Measurements from ENCODE around the gene THNSL1.
A peak's percentile ranks its signal among the peaks of the same experiment; 100 is the strongest.

Gene THNSL1

GRCh38 chr10:24988831-24989640 lies 27.4 kb upstream of the THNSL1 start:
- Histone ChIP-seq H3K27ac (ENCODE audit: extremely low read depth, low read depth, low read length) (no peak overlapping the region), H3K9me3 (ENCODE audit: control insufficient read depth, insufficient read depth, low read depth, low read length) (no peaks in the 10 kb centered on the region), H3K4me3 (ENCODE audit: low read depth, low read length) (no peak overlapping the region), H3K4me1 (ENCODE audit: control insufficient read depth, insufficient read depth, low read length) (no peaks in the 10 kb centered on the region), H3K36me3 (ENCODE audit: control insufficient read depth in 2 of 2, insufficient read depth in 1 of 2, low read length in 2 of 2) (no peaks in the 10 kb centered on the region)
- ChIA-PET CTCF (interaction anchor here (0.6 to 2.4 kb wide), 4 partner anchors 9 to 372 kb away, joined by 3 to 12 read pairs (median 4); no protein-coding TSS in a partner anchor), POLR2A (no interaction called here)
- TF ChIP-seq ZNF18 (tag by site-specific recombination; IDR thresholded peaks at IDR 0.05): no peak
- TF ChIP-seq, protein P1, sequence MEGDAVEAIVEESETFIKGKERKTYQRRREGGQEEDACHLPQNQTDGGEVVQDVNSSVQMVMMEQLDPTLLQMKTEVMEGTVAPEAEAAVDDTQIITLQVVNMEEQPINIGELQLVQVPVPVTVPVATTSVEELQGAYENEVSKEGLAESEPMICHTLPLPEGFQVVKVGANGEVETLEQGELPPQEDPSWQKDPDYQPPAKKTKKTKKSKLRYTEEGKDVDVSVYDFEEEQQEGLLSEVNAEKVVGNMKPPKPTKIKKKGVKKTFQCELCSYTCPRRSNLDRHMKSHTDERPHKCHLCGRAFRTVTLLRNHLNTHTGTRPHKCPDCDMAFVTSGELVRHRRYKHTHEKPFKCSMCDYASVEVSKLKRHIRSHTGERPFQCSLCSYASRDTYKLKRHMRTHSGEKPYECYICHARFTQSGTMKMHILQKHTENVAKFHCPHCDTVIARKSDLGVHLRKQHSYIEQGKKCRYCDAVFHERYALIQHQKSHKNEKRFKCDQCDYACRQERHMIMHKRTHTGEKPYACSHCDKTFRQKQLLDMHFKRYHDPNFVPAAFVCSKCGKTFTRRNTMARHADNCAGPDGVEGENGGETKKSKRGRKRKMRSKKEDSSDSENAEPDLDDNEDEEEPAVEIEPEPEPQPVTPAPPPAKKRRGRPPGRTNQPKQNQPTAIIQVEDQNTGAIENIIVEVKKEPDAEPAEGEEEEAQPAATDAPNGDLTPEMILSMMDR (tag by site-specific recombination; IDR thresholded peaks at IDR 0.05): no peak
- TF ChIP-seq IKZF3 (tag by site-specific recombination; IDR thresholded peaks at IDR 0.05): no peak
- peak; percentile 57; the same call in 1 of the 2 replicates for TF ChIP-seq ZBTB17 (tag by site-specific recombination; IDR thresholded peaks at IDR 0.05)
- TF ChIP-seq RBAK (tag by site-specific recombination; IDR thresholded peaks at IDR 0.05): no peak

- H3K9me3 ChIP-seq (ENCODE audit: control insufficient read depth, insufficient read depth, low read depth, low read length): no peaks in the 10 kb centered on the region
- no peak overlapping the region for H3K27ac ChIP-seq (ENCODE audit: extremely low read depth, low read depth, low read length)
- POLR2A ChIA-PET: no interaction called here
- no peaks in the 10 kb centered on the region for H3K36me3 ChIP-seq (ENCODE audit: control insufficient read depth in 2 of 2, insufficient read depth in 1 of 2, low read length in 2 of 2)
- no peaks in the 10 kb centered on the region for H3K4me1 ChIP-seq (ENCODE audit: control insufficient read depth, insufficient read depth, low read length)
- H3K4me3 ChIP-seq (ENCODE audit: low read depth, low read length): no peak overlapping the region
- CTCF ChIA-PET: interaction anchor here (0.6 to 2.4 kb wide), 9 partner anchors 10 to 373 kb away, joined by 3 to 12 read pairs (median 3); no protein-coding TSS in a partner anchor
- no peak for TF ChIP-seq GLI4 (tag by site-specific recombination; IDR thresholded peaks at IDR 0.05)
- peak; percentile 45 for TF ChIP-seq ZNF654 (tag by site-specific recombination; IDR thresholded peaks at IDR 0.05; ENCODE audit: low read depth)
Observed at GRCh38 chr10:24989867-24990266, 26.5 kb upstream of the THNSL1 start.

GRCh38 chr10:24991298-24991697 lies 25.1 kb upstream of the THNSL1 start:
- H3K9me3 ChIP-seq (ENCODE audit: control insufficient read depth, insufficient read depth, low read depth, low read length): no peaks in the 10 kb centered on the region
- TF ChIP-seq ZNF114 (tag by site-specific recombination; IDR thresholded peaks at IDR 0.05) (no peak), ZNF133 (tag by site-specific recombination; IDR thresholded peaks at IDR 0.05) (peak; percentile 55; the same call in 1 of the 2 replicates)
- H3K4me3 ChIP-seq (ENCODE audit: low read depth, low read length): no peak overlapping the region
- H3K27ac ChIP-seq (ENCODE audit: extremely low read depth, low read depth, low read length): no peak overlapping the region
- no peaks in the 10 kb centered on the region for H3K36me3 ChIP-seq (ENCODE audit: control insufficient read depth in 2 of 2, insufficient read depth in 1 of 2, low read length in 2 of 2)
- CTCF ChIA-PET: interaction anchor here (1.0 to 2.4 kb wide), 2 partner anchors 90 to 530 kb away, joined by 3 to 12 read pairs; no protein-coding TSS in a partner anchor
- H3K4me1 ChIP-seq (ENCODE audit: control insufficient read depth, insufficient read depth, low read length): no peaks in the 10 kb centered on the region
- POLR2A ChIA-PET: no interaction called here

DNA sequence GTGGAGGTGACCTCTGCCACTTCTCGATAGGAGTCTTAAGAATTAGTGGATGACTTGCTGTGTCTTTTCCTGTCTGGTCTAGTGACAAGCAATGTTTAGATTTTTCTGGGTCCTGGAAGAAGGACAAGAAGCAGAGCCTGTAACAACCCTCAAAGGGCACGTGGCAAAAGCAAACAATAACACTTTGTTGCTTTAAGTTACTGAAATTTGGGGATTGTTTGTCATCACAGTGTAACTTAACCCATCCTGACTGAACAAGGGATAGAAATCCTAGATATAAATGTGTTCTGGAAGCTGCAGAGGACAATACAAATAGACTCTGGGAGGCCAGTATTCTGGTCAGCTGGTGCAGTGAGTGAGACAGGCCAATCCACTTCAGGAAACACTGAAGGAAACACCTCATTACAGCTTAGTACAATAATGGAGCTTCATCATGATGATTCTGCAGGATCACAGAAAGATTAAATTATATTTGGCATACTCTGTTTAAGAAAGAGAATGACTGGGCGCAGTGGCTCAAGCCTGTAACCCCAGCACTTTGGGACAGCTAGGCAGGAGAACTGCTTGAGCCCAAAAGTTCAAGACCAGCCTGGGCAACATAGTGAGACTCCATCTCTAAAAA lies 23.8 kb upstream of the THNSL1 start:
- H3K36me3 ChIP-seq (ENCODE audit: control insufficient read depth in 2 of 2, insufficient read depth in 1 of 2, low read length in 2 of 2): no peaks in the 10 kb centered on the region
- no peaks in the 10 kb centered on the region for H3K9me3 ChIP-seq (ENCODE audit: control insufficient read depth, insufficient read depth, low read depth, low read length)
- H3K4me3 ChIP-seq (ENCODE audit: low read depth, low read length): no peak overlapping the region
- H3K27ac ChIP-seq (ENCODE audit: extremely low read depth, low read depth, low read length): no peak overlapping the region
- ChIA-PET POLR2A (no interaction called here), CTCF (no interaction called here)
- TF ChIP-seq ZNF354C (tag by site-specific recombination; IDR thresholded peaks at IDR 0.05; ENCODE audit: borderline replicate concordance, low read depth) (no peak), ZNF324 (tag by site-specific recombination; IDR thresholded peaks at IDR 0.05) (no peak), ZNF335 (tag by site-specific recombination; conservative IDR thresholded peaks at IDR 0.05) (no peak)
- TF ChIP-seq, protein P2, sequence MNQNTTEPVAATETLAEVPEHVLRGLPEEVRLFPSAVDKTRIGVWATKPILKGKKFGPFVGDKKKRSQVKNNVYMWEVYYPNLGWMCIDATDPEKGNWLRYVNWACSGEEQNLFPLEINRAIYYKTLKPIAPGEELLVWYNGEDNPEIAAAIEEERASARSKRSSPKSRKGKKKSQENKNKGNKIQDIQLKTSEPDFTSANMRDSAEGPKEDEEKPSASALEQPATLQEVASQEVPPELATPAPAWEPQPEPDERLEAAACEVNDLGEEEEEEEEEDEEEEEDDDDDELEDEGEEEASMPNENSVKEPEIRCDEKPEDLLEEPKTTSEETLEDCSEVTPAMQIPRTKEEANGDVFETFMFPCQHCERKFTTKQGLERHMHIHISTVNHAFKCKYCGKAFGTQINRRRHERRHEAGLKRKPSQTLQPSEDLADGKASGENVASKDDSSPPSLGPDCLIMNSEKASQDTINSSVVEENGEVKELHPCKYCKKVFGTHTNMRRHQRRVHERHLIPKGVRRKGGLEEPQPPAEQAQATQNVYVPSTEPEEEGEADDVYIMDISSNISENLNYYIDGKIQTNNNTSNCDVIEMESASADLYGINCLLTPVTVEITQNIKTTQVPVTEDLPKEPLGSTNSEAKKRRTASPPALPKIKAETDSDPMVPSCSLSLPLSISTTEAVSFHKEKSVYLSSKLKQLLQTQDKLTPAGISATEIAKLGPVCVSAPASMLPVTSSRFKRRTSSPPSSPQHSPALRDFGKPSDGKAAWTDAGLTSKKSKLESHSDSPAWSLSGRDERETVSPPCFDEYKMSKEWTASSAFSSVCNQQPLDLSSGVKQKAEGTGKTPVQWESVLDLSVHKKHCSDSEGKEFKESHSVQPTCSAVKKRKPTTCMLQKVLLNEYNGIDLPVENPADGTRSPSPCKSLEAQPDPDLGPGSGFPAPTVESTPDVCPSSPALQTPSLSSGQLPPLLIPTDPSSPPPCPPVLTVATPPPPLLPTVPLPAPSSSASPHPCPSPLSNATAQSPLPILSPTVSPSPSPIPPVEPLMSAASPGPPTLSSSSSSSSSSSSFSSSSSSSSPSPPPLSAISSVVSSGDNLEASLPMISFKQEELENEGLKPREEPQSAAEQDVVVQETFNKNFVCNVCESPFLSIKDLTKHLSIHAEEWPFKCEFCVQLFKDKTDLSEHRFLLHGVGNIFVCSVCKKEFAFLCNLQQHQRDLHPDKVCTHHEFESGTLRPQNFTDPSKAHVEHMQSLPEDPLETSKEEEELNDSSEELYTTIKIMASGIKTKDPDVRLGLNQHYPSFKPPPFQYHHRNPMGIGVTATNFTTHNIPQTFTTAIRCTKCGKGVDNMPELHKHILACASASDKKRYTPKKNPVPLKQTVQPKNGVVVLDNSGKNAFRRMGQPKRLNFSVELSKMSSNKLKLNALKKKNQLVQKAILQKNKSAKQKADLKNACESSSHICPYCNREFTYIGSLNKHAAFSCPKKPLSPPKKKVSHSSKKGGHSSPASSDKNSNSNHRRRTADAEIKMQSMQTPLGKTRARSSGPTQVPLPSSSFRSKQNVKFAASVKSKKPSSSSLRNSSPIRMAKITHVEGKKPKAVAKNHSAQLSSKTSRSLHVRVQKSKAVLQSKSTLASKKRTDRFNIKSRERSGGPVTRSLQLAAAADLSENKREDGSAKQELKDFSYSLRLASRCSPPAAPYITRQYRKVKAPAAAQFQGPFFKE (tag by site-specific recombination; IDR thresholded peaks at IDR 0.05; ENCODE audit: borderline replicate concordance): no peak
- H3K4me1 ChIP-seq (ENCODE audit: control insufficient read depth, insufficient read depth, low read length): no peaks in the 10 kb centered on the region
